Colonic mucosa (tissue), 4 donors: ENCODE results near the gene NNT. TPM values are rescaled to one million over a fixed set of nuclear protein-coding genes. Genes with fewer than 3 reads are reported as not detected.

Source experiments
- DNase-seq: peaks from one replicate; pipeline ENCODE4 v3.0.0-alpha.2; 2020
- H3K27ac ChIP-seq: fragments of 200-600 bp; one replicate; pipeline ENCODE4 v1.8.0; 2021
- H3K27me3 ChIP-seq: fragments of 200-600 bp; one replicate; pipeline ENCODE4 v1.8.0; 2021
- H3K36me3 ChIP-seq: fragments of 200-600 bp; one replicate; pipeline ENCODE4 v1.8.0; 2021
- H3K4me1 ChIP-seq: fragments of 200-600 bp; one replicate; pipeline ENCODE4 v1.8.0; 2021; ENCODE audit warnings: mild to moderate bottlenecking
- H3K4me3 ChIP-seq: fragments of 200-600 bp; one replicate; pipeline ENCODE4 v1.8.0; 2021
- H3K9ac ChIP-seq, 2 donors: one replicate each; pipeline ENCODE4 v1.7.0; 2013; ENCODE audit warnings: control low read depth in 2 of 2, low read depth in 2 of 2, low read length in 2 of 2
- H3K9me3 ChIP-seq: fragments of 200-600 bp; one replicate; pipeline ENCODE4 v1.8.0; 2021
- CTCF ChIP-seq: fragments of 200-600 bp; IDR thresholded peaks from one replicate; pipeline ENCODE4 v1.8.0; 2022; ENCODE audit warnings: antibody characterized with exemption, mild to moderate bottlenecking
- intact Hi-C: fragments of 100-400 bp; cut with DNase I; formaldehyde crosslinking; loops from one replicate; pipeline ENCODE4 v1.14.1; 2022
- total RNA-seq, 2 donors: library from RNA; stranded (reverse); fragmentation: NEBNext Ultra II Directional in 1 of 2; extraction: Animal tissue kit (Norgen Biotek cat#: 25700) in 1 of 2; gene quantifications; one replicate each; pipeline ENCODE4 v1.2.1, GENCODE V29; 2021
- donor health status: healthy.
- donor health status: DM: no; HTN: no; CAD: no.
- donor health status: DM: no; HTN: no; CAD: no.

NNT gene
- total RNA-seq, 2 donors from 2014 or later, result 81.3 to 148 TPM

GRCh38 chr5:43675357-43675756 lies 72.4 kb downstream of the NNT start:
- TF ChIP-seq CTCF, result no peak
- intact Hi-C loops, result no loop called here
- Histone ChIP-seq H3K9ac (no peak overlapping the region), H3K9me3 (no peaks in the 10 kb centered on the region), H3K36me3 (no peaks in the 10 kb centered on the region), H3K4me3 (no peak overlapping the region), H3K4me1 (no peaks in the 10 kb centered on the region), H3K27ac (no peak overlapping the region), H3K27me3 (no peaks in the 10 kb centered on the region)
- no peak for DNase-seq

- Histone ChIP-seq H3K36me3 (no peaks in the 10 kb centered on the region), H3K27me3 (no peaks in the 10 kb centered on the region), H3K9me3 (no peaks in the 10 kb centered on the region), H3K27ac (no peak overlapping the region), H3K4me3 (no peak overlapping the region), H3K9ac (no peak overlapping the region), H3K4me1 (no peaks in the 10 kb centered on the region)
- DNase-seq, result no peak
- intact Hi-C loops, result no loop called here
- TF ChIP-seq CTCF, result no peak
Measured at GRCh38 chr5:43676083-43676840, 73.3 kb downstream of the NNT start.

- intact Hi-C loops, result no loop called here
Measured at GRCh38 chr5:43677253-43677652, 74.3 kb downstream of the NNT start.

GRCh38 chr5:43679214-43679613 lies 76.2 kb downstream of the NNT start:
- no peaks in the 10 kb centered on the region for H3K4me1 ChIP-seq
- H3K36me3 ChIP-seq, result peaks cover 9% of the 10 kb centered on the region
- no peak overlapping the region for H3K4me3 ChIP-seq
- intact Hi-C loops, result no loop called here
- H3K27me3 ChIP-seq, result no peaks in the 10 kb centered on the region
- DNase-seq, result no peak
- H3K27ac ChIP-seq, result no peak overlapping the region
- no peaks in the 10 kb centered on the region for H3K9me3 ChIP-seq
- TF ChIP-seq CTCF, result no peak
- H3K9ac ChIP-seq, result no peak overlapping the region

More at GRCh38 chr5:43677253-43677652, 74.3 kb downstream of the NNT start:
- no peak overlapping the region for H3K27ac ChIP-seq
- no peak overlapping the region for H3K4me3 ChIP-seq
- no peak overlapping the region for H3K9ac ChIP-seq
- no peaks in the 10 kb centered on the region for H3K27me3 ChIP-seq
- H3K36me3 ChIP-seq, result no peaks in the 10 kb centered on the region
- H3K9me3 ChIP-seq, result no peaks in the 10 kb centered on the region
- H3K4me1 ChIP-seq, result no peaks in the 10 kb centered on the region
- DNase-seq, result no peak
- no peak for TF ChIP-seq CTCF

- Histone ChIP-seq H3K4me1 (no peaks in the 10 kb centered on the region), H3K27ac (no peak overlapping the region), H3K4me3 (no peak overlapping the region), H3K9ac (no peak overlapping the region), H3K9me3 (no peaks in the 10 kb centered on the region), H3K36me3 (peaks cover 9% of the 10 kb centered on the region), H3K27me3 (no peaks in the 10 kb centered on the region)
- intact Hi-C loops, result no loop called here
- TF ChIP-seq CTCF, result no peak
- no peak for DNase-seq
Measured at GRCh38 chr5:43680286-43680685, 77.3 kb downstream of the NNT start.
